Smooth muscle cell (in vitro differentiated cells): ENCODE results near the gene MYH7. TPM values are rescaled to one million over a fixed set of nuclear protein-coding genes. Genes with fewer than 3 reads are reported as not detected.

Experiments
- DNase-seq: peaks from one replicate; lab custom pipeline; 2025; ENCODE audit not compliant: unreplicated experiment; lab: John Stamatoyannopoulos, UW
- H2AFZ ChIP-seq: fragments of 200-600 bp; sonication (generic); 2 replicates; pipeline ENCODE4 v1.6.0; 2016; ENCODE audit warnings: antibody characterized with exemption, low read depth, mild to moderate bottlenecking
- H3F3A ChIP-seq: fragments of 200-600 bp; sonication (generic); 2 replicates; pipeline ENCODE4 v1.6.0; 2017; ENCODE audit warnings: antibody characterized with exemption, low read depth
- H3K27ac ChIP-seq: fragments of 200-600 bp; sonication (generic); 2 replicates; pipeline ENCODE4 v1.5.1; 2016; ENCODE audit warnings: low read depth, mild to moderate bottlenecking
- H3K27me3 ChIP-seq: fragments of 200-600 bp; sonication (generic); 2 replicates; pipeline ENCODE4 v1.6.1; 2016; ENCODE audit warnings: low read depth, mild to moderate bottlenecking
- H3K36me3 ChIP-seq: fragments of 200-600 bp; sonication (generic); 2 replicates; pipeline ENCODE4 v1.5.1; 2016; ENCODE audit warnings: low read depth
- H3K4me1 ChIP-seq: fragments of 200-600 bp; sonication (generic); 2 replicates; pipeline ENCODE4 v1.5.1; 2016; ENCODE audit warnings: low read depth
- H3K4me2 ChIP-seq: fragments of 200-600 bp; sonication (generic); 2 replicates; pipeline ENCODE4 v1.6.0; 2016; ENCODE audit warnings: mild to moderate bottlenecking
- H3K4me3 ChIP-seq: fragments of 200-600 bp; sonication (generic); 2 replicates; pipeline ENCODE4 v1.5.1; 2016; ENCODE audit warnings: mild to moderate bottlenecking
- H3K79me2 ChIP-seq: fragments of 200-600 bp; sonication (generic); 2 replicates; pipeline ENCODE4 v1.6.0; 2016; ENCODE audit warnings: low read depth, mild to moderate bottlenecking
- H3K9ac ChIP-seq: fragments of 200-600 bp; sonication (generic); 2 replicates; pipeline ENCODE4 v1.6.0; 2016; ENCODE audit warnings: low read depth
- H3K9me3 ChIP-seq: fragments of 200-600 bp; sonication (generic); replicated peaks from 2 replicates; pipeline ENCODE4 v1.5.1; 2016; ENCODE audit warnings: low read depth
- H4K20me1 ChIP-seq: fragments of 200-600 bp; sonication (generic); 2 replicates; pipeline ENCODE4 v1.6.0; 2016; ENCODE audit warnings: low read depth
- WGBS: methylation state at CpG from one replicate; pipeline ENCODE4 v1.1.7; 2016; ENCODE audit warnings: low lambda C conversion rate; 5-methylcytosine and 5-hydroxymethylcytosine counted together
- polyA plus RNA-seq: library from polyadenylated mRNA; unstranded; fragments of >200 nt; fragmentation: Nextera tagmentation; extraction: Ambion mirVana; gene quantifications from 2 replicates; pipeline ENCODE4 v1.2.1, GENCODE V29; 2016
- total RNA-seq: library from RNA; depleted of rRNA; stranded (reverse); fragments of >200 nt; gene quantifications from 2 replicates; pipeline ENCODE4 v1.2.3, GENCODE V29; 2014
- TF ChIP-seq, protein P1 (sequence below): fragments of 200-600 bp; sonication (generic); IDR thresholded peaks from 2 replicates; pipeline ENCODE4 v1.5.1; 2017; ENCODE audit warnings: borderline replicate concordance, mild to moderate bottlenecking, antibody characterized with exemption; ENCODE audit not compliant: insufficient read depth, poor library complexity, severe bottlenecking

The MYH7 gene
- total and polyA plus RNA-seq, 2 experiments from 2014 or later: not detected

DNA sequence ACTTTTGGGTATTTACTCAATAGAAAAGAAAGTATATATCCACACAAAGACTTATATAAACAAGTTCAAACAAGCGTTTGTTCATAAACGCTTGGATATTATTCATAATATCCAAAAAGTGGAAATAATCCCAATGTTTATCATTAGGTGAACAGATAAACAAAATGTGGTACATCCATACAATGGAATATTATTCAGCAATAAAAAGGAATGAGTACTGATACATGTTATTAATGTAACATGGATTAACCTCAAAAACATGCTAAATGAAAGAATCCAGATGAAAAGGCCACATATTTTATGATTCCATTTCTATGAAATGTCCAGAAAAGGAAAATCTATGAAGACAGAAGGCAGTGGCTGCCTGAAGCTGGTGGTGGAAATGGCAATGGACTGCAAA, 16.8 kb upstream of the MYH7 start:
- no peak overlapping the region for H3K4me3 ChIP-seq

DNA sequence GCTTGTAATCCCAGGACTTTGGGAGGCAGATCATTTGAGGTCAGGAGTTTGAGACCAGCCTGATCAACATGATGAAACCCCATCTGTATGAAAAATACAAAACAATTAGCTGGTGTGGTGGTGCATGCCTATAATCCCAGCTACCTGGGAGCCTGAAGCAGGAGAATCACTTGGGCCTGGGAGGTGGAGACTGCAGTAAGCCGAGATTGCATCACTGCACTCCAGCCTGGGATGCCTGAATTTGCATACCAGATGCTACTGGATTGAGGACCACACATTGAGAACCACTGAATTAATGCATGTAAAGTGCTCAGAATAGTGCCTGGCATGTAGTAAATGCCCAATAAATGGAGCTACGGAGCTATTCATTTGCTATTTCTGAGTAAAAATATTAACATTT, 14.9 kb upstream of the MYH7 start:
- no peak overlapping the region for H2AFZ ChIP-seq
- no peaks in the 10 kb centered on the region for H3K9me3 ChIP-seq
- TF ChIP-seq, protein P1, sequence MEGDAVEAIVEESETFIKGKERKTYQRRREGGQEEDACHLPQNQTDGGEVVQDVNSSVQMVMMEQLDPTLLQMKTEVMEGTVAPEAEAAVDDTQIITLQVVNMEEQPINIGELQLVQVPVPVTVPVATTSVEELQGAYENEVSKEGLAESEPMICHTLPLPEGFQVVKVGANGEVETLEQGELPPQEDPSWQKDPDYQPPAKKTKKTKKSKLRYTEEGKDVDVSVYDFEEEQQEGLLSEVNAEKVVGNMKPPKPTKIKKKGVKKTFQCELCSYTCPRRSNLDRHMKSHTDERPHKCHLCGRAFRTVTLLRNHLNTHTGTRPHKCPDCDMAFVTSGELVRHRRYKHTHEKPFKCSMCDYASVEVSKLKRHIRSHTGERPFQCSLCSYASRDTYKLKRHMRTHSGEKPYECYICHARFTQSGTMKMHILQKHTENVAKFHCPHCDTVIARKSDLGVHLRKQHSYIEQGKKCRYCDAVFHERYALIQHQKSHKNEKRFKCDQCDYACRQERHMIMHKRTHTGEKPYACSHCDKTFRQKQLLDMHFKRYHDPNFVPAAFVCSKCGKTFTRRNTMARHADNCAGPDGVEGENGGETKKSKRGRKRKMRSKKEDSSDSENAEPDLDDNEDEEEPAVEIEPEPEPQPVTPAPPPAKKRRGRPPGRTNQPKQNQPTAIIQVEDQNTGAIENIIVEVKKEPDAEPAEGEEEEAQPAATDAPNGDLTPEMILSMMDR: no peak
- no peak overlapping the region for H3K9ac ChIP-seq
- no peaks in the 10 kb centered on the region for H3K36me3 ChIP-seq
- H3F3A ChIP-seq: no peaks in the 10 kb centered on the region
- DNase-seq: no peak
- H3K27me3 ChIP-seq: no peaks in the 10 kb centered on the region
- no peaks in the 10 kb centered on the region for H3K79me2 ChIP-seq
- H3K4me2 ChIP-seq: no peak overlapping the region
- H4K20me1 ChIP-seq: no peaks in the 10 kb centered on the region
- whole genome bisulfite sequencing: 58% methylated on average over 2 of the region's 2 CpGs
- H3K4me3 ChIP-seq: no peak overlapping the region
- H3K27ac ChIP-seq: no peak overlapping the region
- H3K4me1 ChIP-seq: no peaks in the 10 kb centered on the region

More for the DNA sequence above, 16.8 kb upstream of the MYH7 start:
- Histone ChIP-seq H3K4me2 (no peak overlapping the region), H3K9me3 (no peaks in the 10 kb centered on the region), H3K4me1 (no peaks in the 10 kb centered on the region), H3K27me3 (no peaks in the 10 kb centered on the region), H3K27ac (no peak overlapping the region), H4K20me1 (no peaks in the 10 kb centered on the region), H3K9ac (no peak overlapping the region), H3K36me3 (no peaks in the 10 kb centered on the region), H2AFZ (no peak overlapping the region), H3F3A (no peaks in the 10 kb centered on the region), H3K79me2 (no peaks in the 10 kb centered on the region)
- DNase-seq: no peak
- WGBS: 94% methylated on average over 2 of the region's 2 CpGs
- TF ChIP-seq, protein P1: no peak

DNA sequence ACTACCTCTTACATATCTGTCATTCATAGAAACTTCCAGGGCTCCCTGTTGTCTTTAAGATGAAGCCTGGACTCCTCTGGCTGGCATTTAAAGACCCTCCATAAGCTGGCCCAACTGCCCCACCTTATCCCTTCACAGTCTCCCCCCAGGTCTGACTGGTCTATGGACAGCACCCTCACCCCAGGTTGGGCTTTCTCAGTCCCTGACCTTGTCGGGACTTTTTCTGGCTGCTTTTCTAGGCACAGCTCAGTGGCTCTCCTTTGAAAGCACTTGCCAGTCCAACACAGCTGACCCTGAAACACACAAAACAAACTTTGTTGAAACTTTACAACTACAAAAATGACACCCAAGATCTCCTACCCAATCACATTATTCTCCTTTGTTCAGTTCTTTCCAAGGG, 13.9 kb upstream of the MYH7 start:
- TF ChIP-seq, protein P1: no peak
- H3K36me3 ChIP-seq: no peaks in the 10 kb centered on the region

More for the DNA sequence above, 13.9 kb upstream of the MYH7 start:
- H3F3A ChIP-seq: no peaks in the 10 kb centered on the region
- WGBS: 72% methylated on average over 1 of the region's 1 CpG
- H3K4me3 ChIP-seq: no peak overlapping the region
- no peak overlapping the region for H3K9ac ChIP-seq
- no peaks in the 10 kb centered on the region for H3K4me1 ChIP-seq
- H3K27me3 ChIP-seq: no peaks in the 10 kb centered on the region
- DNase-seq: no peak
- no peaks in the 10 kb centered on the region for H3K79me2 ChIP-seq
- H3K27ac ChIP-seq: no peak overlapping the region
- H3K9me3 ChIP-seq: no peaks in the 10 kb centered on the region
- no peak overlapping the region for H2AFZ ChIP-seq
- H4K20me1 ChIP-seq: no peaks in the 10 kb centered on the region
- H3K4me2 ChIP-seq: no peak overlapping the region
